Breast epithelium (tissue), 3 donors: ENCODE data around the gene CADM2.

Source experiments
- POLR2A ChIP-seq: fragments of 450-650 bp; IDR thresholded peaks from one replicate; pipeline ENCODE4 v1.6.1; 2016; ENCODE audit warnings: antibody characterized with exemption, mild to moderate bottlenecking, moderate library complexity
- POLR2AphosphoS5 ChIP-seq, 3 donors: sonication (generic); formaldehyde crosslinking; IDR thresholded peaks; one replicate each; pipeline ENCODE4 v1.6.1; 2017; ENCODE audit warnings: antibody characterized with exemption in 3 of 3
- TF ChIP-seq, protein P1 (sequence below), 3 donors: fragments of 450-650 bp; IDR thresholded peaks; one replicate each; pipeline ENCODE4 v1.5.1; 2016 to 2017; ENCODE audit warnings: antibody characterized with exemption in 3 of 3, mild to moderate bottlenecking in 3 of 3, moderate library complexity in 3 of 3

DNA sequence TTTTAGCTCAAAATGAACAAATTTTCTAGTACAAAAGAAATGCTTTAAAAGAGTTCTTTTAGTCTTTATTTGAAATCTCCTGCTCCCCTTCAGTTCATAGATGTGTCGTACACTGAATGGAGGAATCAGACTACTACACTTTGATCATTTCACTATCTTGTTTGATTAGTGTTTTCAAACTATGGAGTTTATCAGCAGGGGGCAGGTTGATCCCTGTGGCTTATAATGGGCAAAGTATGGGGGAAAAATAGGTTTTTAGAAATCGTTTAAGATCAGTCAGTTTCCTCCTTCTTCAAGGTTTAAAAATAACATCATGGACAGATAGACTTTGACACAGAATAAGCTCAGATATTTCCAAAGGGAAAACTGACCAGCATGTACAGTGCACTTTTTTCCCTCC is 701.7 kb downstream of the CADM2 start:
- TF ChIP-seq, protein P1, sequence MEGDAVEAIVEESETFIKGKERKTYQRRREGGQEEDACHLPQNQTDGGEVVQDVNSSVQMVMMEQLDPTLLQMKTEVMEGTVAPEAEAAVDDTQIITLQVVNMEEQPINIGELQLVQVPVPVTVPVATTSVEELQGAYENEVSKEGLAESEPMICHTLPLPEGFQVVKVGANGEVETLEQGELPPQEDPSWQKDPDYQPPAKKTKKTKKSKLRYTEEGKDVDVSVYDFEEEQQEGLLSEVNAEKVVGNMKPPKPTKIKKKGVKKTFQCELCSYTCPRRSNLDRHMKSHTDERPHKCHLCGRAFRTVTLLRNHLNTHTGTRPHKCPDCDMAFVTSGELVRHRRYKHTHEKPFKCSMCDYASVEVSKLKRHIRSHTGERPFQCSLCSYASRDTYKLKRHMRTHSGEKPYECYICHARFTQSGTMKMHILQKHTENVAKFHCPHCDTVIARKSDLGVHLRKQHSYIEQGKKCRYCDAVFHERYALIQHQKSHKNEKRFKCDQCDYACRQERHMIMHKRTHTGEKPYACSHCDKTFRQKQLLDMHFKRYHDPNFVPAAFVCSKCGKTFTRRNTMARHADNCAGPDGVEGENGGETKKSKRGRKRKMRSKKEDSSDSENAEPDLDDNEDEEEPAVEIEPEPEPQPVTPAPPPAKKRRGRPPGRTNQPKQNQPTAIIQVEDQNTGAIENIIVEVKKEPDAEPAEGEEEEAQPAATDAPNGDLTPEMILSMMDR (IDR thresholded peaks at IDR 0.05), result no peak
- TF ChIP-seq POLR2A, result no peak
- TF ChIP-seq POLR2AphosphoS5 (IDR thresholded peaks at IDR 0.05), result no peak
